Mucosa of rectum (tissue), 2 donors: ENCODE results near the gene SLC27A5.
"Not testable (repeated sequence)": the region's sequence is repeated elsewhere in the genome, so short reads cannot be mapped to it uniquely, and the experiment has no call there.

ENCODE experiments used
- H3K27ac ChIP-seq, 2 donors: one replicate each; pipeline ENCODE4 v1.7.0; 2013; ENCODE audit warnings: inconsistent platforms in 2 of 2, low read depth in 2 of 2, low read length in 2 of 2
- H3K27me3 ChIP-seq, 2 donors: one replicate each; pipeline ENCODE4 v1.7.0; 2013; ENCODE audit warnings: low read length in 2 of 2; ENCODE audit not compliant: control insufficient read depth in 2 of 2, insufficient read depth in 2 of 2
- H3K36me3 ChIP-seq, 2 donors: one replicate each; pipeline ENCODE4 v1.7.0; 2013; ENCODE audit warnings: low read length in 2 of 2; ENCODE audit not compliant: control insufficient read depth in 2 of 2, insufficient read depth in 2 of 2
- H3K4me1 ChIP-seq, 2 donors: one replicate each; pipeline ENCODE4 v1.7.0; 2013; ENCODE audit warnings: low read length in 2 of 2, mild to moderate bottlenecking in 1 of 2; ENCODE audit not compliant: control insufficient read depth in 2 of 2, insufficient read depth in 2 of 2
- H3K4me3 ChIP-seq, 2 donors: one replicate each; pipeline ENCODE4 v1.7.0; 2013; ENCODE audit warnings: low read length in 2 of 2
- H3K9ac ChIP-seq, 2 donors: one replicate each; pipeline ENCODE4 v1.7.0; 2013; ENCODE audit warnings: low read length in 2 of 2, low read depth in 1 of 2, mild to moderate bottlenecking in 1 of 2
- H3K9me3 ChIP-seq, 2 donors: one replicate each; pipeline ENCODE4 v1.7.0; 2013; ENCODE audit warnings: low read length in 2 of 2; ENCODE audit not compliant: control insufficient read depth in 2 of 2
- donor health status: healthy.
- donor health status: Normal muscosa, but diverticular disease.

SLC27A5 gene

GRCh38 chr19:58549664-58550361 is 38.0 kb upstream of the SLC27A5 start:
- H3K27me3 ChIP-seq = no peaks in the 10 kb centered on the region

GRCh38 chr19:58548859-58549663 is 37.3 kb upstream of the SLC27A5 start:
- Histone ChIP-seq H3K4me1 (peaks cover 22 to 23% of the 10 kb centered on the region in 2 donors), H3K9me3 (no peaks in the 10 kb centered on the region), H3K27me3 (no peaks in the 10 kb centered on the region), H3K27ac (no peak overlapping the region), H3K4me3 (no peak overlapping the region), H3K36me3 (peaks cover 58 to 73% of the 10 kb centered on the region in 2 donors), H3K9ac (no peak overlapping the region)

More at GRCh38 chr19:58549664-58550361, 38.0 kb upstream of the SLC27A5 start:
- Histone ChIP-seq H3K36me3 (peaks cover 58 to 73% of the 10 kb centered on the region in 2 donors), H3K4me1 (peaks cover 26 to 28% of the 10 kb centered on the region in 2 donors), H3K4me3 (no peak overlapping the region), H3K27ac (no peak overlapping the region), H3K9me3 (no peaks in the 10 kb centered on the region), H3K9ac (no peak overlapping the region)

GRCh38 chr19:58547323-58548312 is 35.8 kb upstream of the SLC27A5 start:
- H3K27me3 ChIP-seq = no peaks in the 10 kb centered on the region
- H3K27ac ChIP-seq = no peak overlapping the region
- peaks cover 16% of the 10 kb centered on the region in 2 donors for H3K4me1 ChIP-seq
- H3K9me3 ChIP-seq = no peaks in the 10 kb centered on the region
- no peak overlapping the region for H3K4me3 ChIP-seq
- no peak overlapping the region for H3K9ac ChIP-seq
- H3K36me3 ChIP-seq = peaks cover 54 to 68% of the 10 kb centered on the region in 2 donors

- H3K36me3 ChIP-seq = peaks cover 38 to 54% of the 10 kb centered on the region in 2 donors
- H3K27me3 ChIP-seq = no peaks in the 10 kb centered on the region
- H3K27ac ChIP-seq = no peak overlapping the region
- H3K9ac ChIP-seq = peak overlapping the region; percentile 79 to 83
- no peaks in the 10 kb centered on the region for H3K9me3 ChIP-seq
- peak overlapping the region; percentile 76 to 87 for H3K4me3 ChIP-seq
- H3K4me1 ChIP-seq = peaks cover 16% of the 10 kb centered on the region in 2 donors
These were observed 34.3 kb upstream of the SLC27A5 start for GRCh38 chr19:58546019-58546530.

- H3K4me3 ChIP-seq = peak overlapping the region; percentile 76 to 87
- peak overlapping the region; percentile 79 to 83 for H3K9ac ChIP-seq
- H3K36me3 ChIP-seq = peaks cover 33 to 48% of the 10 kb centered on the region in 2 donors
- H3K27ac ChIP-seq = peak overlapping the region in 1 of 2 donors; percentile 23
- H3K27me3 ChIP-seq = no peaks in the 10 kb centered on the region
- H3K4me1 ChIP-seq = peaks cover 16% of the 10 kb centered on the region in 2 donors
- no peaks in the 10 kb centered on the region for H3K9me3 ChIP-seq
These were observed 33.7 kb upstream of the SLC27A5 start for GRCh38 chr19:58545286-58546018.

- Histone ChIP-seq H3K9me3 (no peaks in the 10 kb centered on the region), H3K4me1 (peaks cover 16% of the 10 kb centered on the region in 2 donors), H3K36me3 (peaks cover 26 to 41% of the 10 kb centered on the region in 2 donors), H3K27me3 (no peaks in the 10 kb centered on the region), H3K9ac (peak overlapping the region; percentile 79 to 83), H3K27ac (peak overlapping the region; percentile 98), H3K4me3 (peak overlapping the region; percentile 76 to 87)
These were observed 32.9 kb upstream of the SLC27A5 start for GRCh38 chr19:58544591-58545285.

- H3K27ac ChIP-seq = peak within 1 kb of the TSS; percentile 98
- peaks cover 3 to 5% of the 10 kb centered on the region in 2 donors for H3K27me3 ChIP-seq
These were observed 32.2 kb upstream of the SLC27A5 start, which contains the start of gene TRIM28 for GRCh38 chr19:58543826-58544590. TSS of gene TRIM28 (plus strand) at chr19:58544064. CDS start at chr19:58544758, 694 bp downstream.

GRCh38 chr19:58542641-58543372 is 31.0 kb upstream of the SLC27A5 start:
- peak overlapping the region in 1 of 2 donors; percentile 82 for H3K4me3 ChIP-seq
- peaks cover 8 to 22% of the 10 kb centered on the region in 2 donors for H3K36me3 ChIP-seq
- not testable (repeated sequence) for H3K9ac ChIP-seq, H3K9me3 ChIP-seq, H3K27me3 ChIP-seq
- H3K27ac ChIP-seq = peak overlapping the region in 1 of 2 donors; percentile 98
- peaks cover 16 to 21% of the 10 kb centered on the region in 2 donors for H3K4me1 ChIP-seq

More at GRCh38 chr19:58543826-58544590, 32.2 kb upstream of the SLC27A5 start, which contains the start of gene TRIM28:
- Histone ChIP-seq H3K9me3 (no peaks in the 10 kb centered on the region), H3K36me3 (peaks cover 18 to 34% of the 10 kb centered on the region in 2 donors), H3K9ac (peak within 1 kb of the TSS; percentile 79 to 86), H3K4me1 (peaks cover 16% of the 10 kb centered on the region in 2 donors), H3K4me3 (peak within 1 kb of the TSS; percentile 80 to 87)
